Mammary epithelial cell (primary cell): Measurements from ENCODE around the gene FBXW9.

Experiments used
- EZH2 ChIP-seq: IDR thresholded peaks from 2 replicates; pipeline ENCODE4 v1.6.1; 2012; ENCODE audit warnings: low read length, inconsistent platforms, borderline replicate concordance
- TF ChIP-seq, protein P1 (sequence below), 2 donors: IDR thresholded peaks in 1 of 2; conservative IDR thresholded peaks in 1 of 2; 2 replicates each; pipeline ENCODE4 v1.5.1; 2011 to 2012; ENCODE audit warnings: inconsistent platforms in 2 of 2, low read length in 2 of 2, mild to moderate bottlenecking in 2 of 2, control low read depth in 1 of 2, low read depth in 1 of 2; ENCODE audit not compliant: insufficient read depth in 1 of 2; ENCODE audit errors: extremely low read depth in 1 of 2

DNA sequence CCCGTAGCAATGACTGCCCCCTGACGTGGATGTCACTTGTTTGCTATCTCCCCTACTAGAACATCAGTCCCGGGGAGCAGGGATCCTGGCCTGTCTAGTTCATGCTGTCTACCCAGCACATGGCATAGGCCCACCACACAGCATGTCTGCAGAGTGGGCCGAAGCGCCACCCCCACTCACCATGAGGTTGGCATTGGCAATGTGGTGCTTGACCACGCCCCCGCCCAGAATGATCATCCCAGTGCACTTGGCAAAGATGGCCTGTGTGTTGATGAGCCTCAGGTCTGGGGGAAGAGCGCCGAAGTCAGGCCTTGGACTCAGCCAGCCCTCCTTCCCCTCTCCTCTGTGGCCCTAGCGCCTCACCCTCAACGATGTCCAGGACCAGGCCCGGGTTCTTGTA is 19.5 kb downstream of the FBXW9 start:
- TF ChIP-seq, protein P1, sequence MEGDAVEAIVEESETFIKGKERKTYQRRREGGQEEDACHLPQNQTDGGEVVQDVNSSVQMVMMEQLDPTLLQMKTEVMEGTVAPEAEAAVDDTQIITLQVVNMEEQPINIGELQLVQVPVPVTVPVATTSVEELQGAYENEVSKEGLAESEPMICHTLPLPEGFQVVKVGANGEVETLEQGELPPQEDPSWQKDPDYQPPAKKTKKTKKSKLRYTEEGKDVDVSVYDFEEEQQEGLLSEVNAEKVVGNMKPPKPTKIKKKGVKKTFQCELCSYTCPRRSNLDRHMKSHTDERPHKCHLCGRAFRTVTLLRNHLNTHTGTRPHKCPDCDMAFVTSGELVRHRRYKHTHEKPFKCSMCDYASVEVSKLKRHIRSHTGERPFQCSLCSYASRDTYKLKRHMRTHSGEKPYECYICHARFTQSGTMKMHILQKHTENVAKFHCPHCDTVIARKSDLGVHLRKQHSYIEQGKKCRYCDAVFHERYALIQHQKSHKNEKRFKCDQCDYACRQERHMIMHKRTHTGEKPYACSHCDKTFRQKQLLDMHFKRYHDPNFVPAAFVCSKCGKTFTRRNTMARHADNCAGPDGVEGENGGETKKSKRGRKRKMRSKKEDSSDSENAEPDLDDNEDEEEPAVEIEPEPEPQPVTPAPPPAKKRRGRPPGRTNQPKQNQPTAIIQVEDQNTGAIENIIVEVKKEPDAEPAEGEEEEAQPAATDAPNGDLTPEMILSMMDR (conservative IDR thresholded peaks at IDR 0.05 in 1 of 2, IDR thresholded peaks at IDR 0.05 in 1 of 2; ENCODE audit: extremely low read depth in 1 of 2, insufficient read depth in 1 of 2, low read depth in 1 of 2, low read length in 2 of 2), result no peak
- TF ChIP-seq EZH2, result no peak
